ENCODE measurements around the gene DMBT1.

DMBT1 gene

DNA sequence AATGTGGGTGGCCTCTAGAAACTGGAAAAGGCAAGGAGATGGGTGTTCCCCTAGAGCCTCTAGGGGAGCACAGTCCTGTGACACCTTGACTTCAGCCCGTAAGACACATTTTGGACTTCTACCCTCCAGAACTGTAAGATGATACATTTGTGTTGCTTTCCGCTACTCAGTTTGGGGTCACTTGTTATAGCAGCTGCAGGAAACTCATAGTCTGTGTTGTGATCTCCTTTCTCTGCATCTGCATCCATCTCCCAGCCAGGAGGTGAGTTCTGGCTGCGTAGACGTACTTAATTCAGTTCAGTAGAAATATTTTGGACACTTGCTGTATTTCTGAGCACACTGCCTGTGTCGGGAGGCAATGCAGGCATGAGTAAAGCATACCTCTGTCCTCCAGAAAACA lies 29.3 kb upstream of the DMBT1 start:
- ATAC-seq (replicated peaks), result no peak

DNA sequence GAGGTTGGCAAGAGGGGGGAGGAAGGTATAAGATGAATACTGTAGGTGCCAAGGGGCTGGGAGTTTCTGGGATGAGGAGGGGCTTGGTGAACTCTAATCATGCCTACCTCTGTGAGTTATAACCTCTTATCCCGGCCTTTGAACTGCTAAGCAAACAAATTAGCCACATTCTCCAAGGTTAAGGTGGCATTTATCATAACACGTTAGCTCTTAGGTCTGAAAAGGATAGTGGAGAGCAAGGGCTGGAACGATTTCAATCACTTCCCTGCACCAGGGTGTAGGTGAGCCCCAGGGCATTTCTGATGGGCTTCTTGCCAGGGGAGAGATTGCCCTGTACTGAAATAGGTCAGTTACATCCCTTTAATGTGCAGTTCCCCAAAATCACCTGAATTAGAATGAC lies 28.6 kb upstream of the DMBT1 start:
- Mint-ChIP-seq H3K27me3 (peaks cover 0 to 21% of the 10 kb centered on the region in 2 donors), H3K27ac (no peak overlapping the region), H3K4me3 (no peak overlapping the region), H3K4me1 (ENCODE audit: low read depth in 2 of 2) (no peaks in the 10 kb centered on the region), H3K9me3 (no peaks in the 10 kb centered on the region), H3K36me3 (ENCODE audit: insufficient read depth) (no peaks in the 10 kb centered on the region)
- DNase-seq (no peak), ATAC-seq (replicated peaks) (no peak)

More for the DNA sequence above, 29.3 kb upstream of the DMBT1 start:
- no peak overlapping the region for H3K4me3 Mint-ChIP-seq
- no peaks in the 10 kb centered on the region for H3K36me3 Mint-ChIP-seq (ENCODE audit: insufficient read depth)
- H3K27me3 Mint-ChIP-seq, result peaks cover 0 to 16% of the 10 kb centered on the region in 2 donors
- H3K4me1 Mint-ChIP-seq (ENCODE audit: low read depth in 2 of 2), result peaks cover 0 to 4% of the 10 kb centered on the region in 2 donors
- no peak for DNase-seq
- H3K27ac Mint-ChIP-seq, result no peak overlapping the region
- no peaks in the 10 kb centered on the region for H3K9me3 Mint-ChIP-seq

DNA sequence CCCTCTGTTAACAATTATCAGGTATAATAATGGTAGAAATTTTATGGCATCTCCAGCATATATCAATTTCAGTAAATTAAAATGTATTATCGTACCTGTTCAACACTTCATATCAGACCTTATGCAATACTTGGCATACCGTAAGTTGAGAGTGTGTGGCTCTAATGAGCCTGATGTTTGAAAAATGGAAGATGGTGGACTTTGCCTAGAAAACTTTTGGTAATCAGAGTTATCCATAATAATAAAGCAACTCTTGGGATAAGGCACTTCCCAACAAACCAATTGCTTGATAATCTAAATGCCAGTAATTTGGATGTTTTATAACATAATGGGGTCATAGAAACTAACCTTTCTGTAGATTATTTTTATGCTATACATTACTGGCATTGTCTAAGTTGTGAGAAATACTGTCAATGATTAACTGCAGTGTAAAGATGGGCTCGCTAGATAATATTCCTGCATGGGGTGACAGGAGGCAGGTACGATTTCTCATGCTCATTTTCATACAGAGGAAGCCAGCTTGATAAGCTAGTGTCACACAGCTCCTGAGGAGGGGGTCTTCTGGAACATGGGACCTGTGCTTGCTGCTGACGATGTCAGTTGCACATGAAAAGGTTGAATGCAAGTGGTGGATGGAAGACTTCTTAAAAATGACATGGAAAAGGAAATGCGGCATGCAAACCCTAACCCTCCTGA lies 27.8 kb upstream of the DMBT1 start:
- no peak overlapping the region for H3K4me3 Mint-ChIP-seq
- ATAC-seq (replicated peaks) (no peak), DNase-seq (no peak)
- H3K27me3 Mint-ChIP-seq, result peaks cover 0 to 21% of the 10 kb centered on the region in 2 donors
- no peak overlapping the region for H3K27ac Mint-ChIP-seq
- H3K4me1 Mint-ChIP-seq (ENCODE audit: low read depth in 2 of 2), result no peaks in the 10 kb centered on the region
- no peaks in the 10 kb centered on the region for H3K9me3 Mint-ChIP-seq
- H3K36me3 Mint-ChIP-seq (ENCODE audit: insufficient read depth), result no peaks in the 10 kb centered on the region

DNA sequence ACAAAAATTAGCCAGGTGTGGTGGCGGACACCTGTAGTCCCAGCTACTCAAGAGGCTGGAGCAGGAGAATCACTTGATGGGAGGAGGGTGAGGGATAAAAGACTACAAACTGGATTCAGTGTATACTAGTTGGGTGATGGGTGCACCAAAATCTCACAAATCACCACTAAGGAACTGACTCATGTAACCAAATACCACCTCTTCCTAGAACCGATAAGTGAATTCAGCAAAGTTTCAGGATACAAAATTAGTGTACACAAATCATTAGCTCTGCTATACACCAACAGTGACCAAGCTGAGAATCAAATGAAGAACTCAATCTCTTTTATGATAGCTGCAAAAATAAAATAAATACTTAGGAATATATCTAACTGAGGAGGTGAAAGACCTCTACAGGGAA lies 23.0 kb upstream of the DMBT1 start:
- H3K4me1 Mint-ChIP-seq (ENCODE audit: low read depth in 2 of 2), result peaks cover 15 to 21% of the 10 kb centered on the region in 2 donors
- H3K27me3 Mint-ChIP-seq, result peaks cover 0 to 14% of the 10 kb centered on the region in 2 donors
- ATAC-seq (replicated peaks) (no peak), DNase-seq (no peak)
- H3K4me3 Mint-ChIP-seq, result no peak overlapping the region
- H3K36me3 Mint-ChIP-seq (ENCODE audit: insufficient read depth), result no peaks in the 10 kb centered on the region
- no peak overlapping the region for H3K27ac Mint-ChIP-seq
- no peaks in the 10 kb centered on the region for H3K9me3 Mint-ChIP-seq

DNA sequence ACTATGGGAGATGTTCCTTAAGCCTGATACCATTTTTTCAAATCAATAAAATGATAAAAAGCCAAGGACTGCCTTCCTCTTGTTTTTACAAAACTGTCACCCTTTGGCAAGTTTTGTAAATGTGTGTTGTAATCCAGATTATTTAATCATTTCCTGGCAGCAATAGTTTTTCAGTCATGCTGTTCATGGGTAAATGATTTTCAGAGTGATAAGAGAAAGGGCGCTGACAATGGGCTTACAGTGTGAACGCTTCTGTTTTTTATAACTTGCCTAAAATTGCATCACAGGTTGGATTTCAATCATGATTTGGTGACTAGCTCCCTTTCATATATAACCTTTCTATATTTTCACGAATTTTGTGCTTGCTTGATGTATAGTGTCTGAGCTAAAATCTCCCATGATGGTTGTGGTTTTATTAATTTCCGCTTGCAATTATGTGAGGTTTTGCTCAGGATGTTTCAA lies 19.0 kb upstream of the DMBT1 start:
- Mint-ChIP-seq H3K4me1 (ENCODE audit: low read depth in 2 of 2) (peaks cover 34 to 46% of the 10 kb centered on the region in 2 donors), H3K9me3 (no peaks in the 10 kb centered on the region), H3K4me3 (peak overlapping the region; percentile 16 to 46), H3K27me3 (peaks cover 0 to 4% of the 10 kb centered on the region in 2 donors), H3K36me3 (ENCODE audit: insufficient read depth) (no peaks in the 10 kb centered on the region), H3K27ac (peak overlapping the region; percentile 51 to 52)
- DNase-seq, result no peak
- peak; percentile 54 for ATAC-seq (replicated peaks)

DNA sequence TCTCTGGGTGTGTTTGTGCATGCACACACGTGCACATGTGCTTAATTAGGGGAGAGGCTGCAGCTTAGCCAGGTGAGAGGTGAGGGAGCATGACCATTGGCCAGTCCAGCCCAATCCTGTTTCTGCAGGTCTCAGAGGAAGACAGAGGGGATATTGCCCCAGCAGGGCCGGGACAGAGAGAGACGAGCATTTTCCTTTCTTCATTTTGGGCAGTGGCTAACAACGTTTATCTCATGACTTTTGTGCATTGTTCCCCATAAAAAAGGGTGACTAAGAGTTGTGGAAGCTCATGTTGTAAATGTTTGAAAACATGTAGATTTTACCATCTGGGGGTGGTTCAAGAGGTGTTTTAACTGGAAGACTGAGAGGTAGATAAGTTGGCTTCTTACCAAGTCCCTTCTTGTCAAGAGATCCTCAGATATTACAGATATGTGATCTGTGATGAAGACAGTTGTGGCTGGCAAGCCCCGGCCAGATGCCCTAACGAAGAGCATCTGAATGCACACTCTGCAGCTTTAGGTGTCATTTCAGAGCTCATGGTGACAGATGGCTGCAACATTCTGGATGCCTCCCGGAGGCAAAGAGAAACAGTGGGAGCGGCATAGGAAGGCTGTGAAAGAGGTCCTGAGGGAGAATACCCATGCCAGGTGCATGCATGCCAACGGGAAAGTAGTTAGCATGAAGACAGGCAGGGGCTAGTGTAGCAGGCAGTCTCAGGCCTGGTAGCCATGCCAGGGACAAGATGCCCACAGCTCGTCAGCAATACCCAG lies 16.7 kb upstream of the DMBT1 start:
- H3K9me3 Mint-ChIP-seq, result no peaks in the 10 kb centered on the region
- ATAC-seq (replicated peaks) (no peak), DNase-seq (no peak)
- H3K27me3 Mint-ChIP-seq, result no peaks in the 10 kb centered on the region
- peak overlapping the region in 1 of 2 donors; percentile 60 for H3K4me3 Mint-ChIP-seq
- H3K27ac Mint-ChIP-seq, result peak overlapping the region in 1 of 2 donors; percentile 77
- H3K4me1 Mint-ChIP-seq (ENCODE audit: low read depth in 2 of 2), result peaks cover 34 to 46% of the 10 kb centered on the region in 2 donors
- H3K36me3 Mint-ChIP-seq (ENCODE audit: insufficient read depth), result no peaks in the 10 kb centered on the region

DNA sequence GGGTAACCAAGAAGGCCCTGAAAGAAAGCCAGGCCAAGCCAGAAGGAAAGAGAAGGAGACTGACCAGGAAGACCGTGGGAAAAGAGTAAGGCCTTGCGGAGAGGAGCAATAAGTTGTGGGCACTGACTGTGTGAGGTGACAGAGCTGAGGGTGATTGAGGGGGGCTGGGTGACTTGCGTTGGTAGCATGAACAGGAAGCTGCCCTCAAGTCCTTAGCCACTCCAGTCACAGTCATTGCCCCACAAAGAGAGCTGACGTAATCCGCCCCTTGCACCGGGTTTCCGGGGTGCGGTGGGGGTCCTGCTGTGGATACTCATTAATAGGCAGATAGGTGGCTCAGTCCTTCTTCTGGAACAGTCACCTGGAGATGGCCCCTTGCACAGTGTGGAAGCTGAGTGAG lies 16.1 kb upstream of the DMBT1 start:
- DNase-seq, result peak in 2 of 3 experiments; percentile 48
- ATAC-seq (replicated peaks), result peak; percentile 91
- peak overlapping the region in 1 of 2 donors; percentile 60 for H3K4me3 Mint-ChIP-seq
- no peaks in the 10 kb centered on the region for H3K9me3 Mint-ChIP-seq
- peaks cover 32 to 46% of the 10 kb centered on the region in 2 donors for H3K4me1 Mint-ChIP-seq (ENCODE audit: low read depth in 2 of 2)
- no peaks in the 10 kb centered on the region for H3K36me3 Mint-ChIP-seq (ENCODE audit: insufficient read depth)
- no peaks in the 10 kb centered on the region for H3K27me3 Mint-ChIP-seq
- peak overlapping the region; percentile 6 to 77 for H3K27ac Mint-ChIP-seq

DNA sequence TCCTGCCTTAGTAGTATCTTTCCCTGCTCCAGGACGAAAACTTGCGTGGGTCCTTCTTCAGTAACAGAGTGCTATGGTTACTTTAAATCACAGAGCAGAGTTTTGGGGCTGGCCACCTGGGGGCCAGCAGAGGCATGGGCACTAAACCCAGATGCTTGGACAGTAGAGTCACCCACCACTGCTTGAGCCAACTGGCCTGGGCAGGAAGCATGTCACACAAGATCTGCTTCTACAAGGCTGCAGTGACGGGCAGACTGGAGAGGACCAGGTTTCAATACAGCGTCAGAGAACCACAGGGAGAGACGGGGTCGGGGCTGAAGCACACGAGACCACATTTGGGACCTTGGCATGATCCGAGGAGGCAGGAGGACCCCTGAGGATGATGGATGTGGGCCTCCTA lies 14.3 kb upstream of the DMBT1 start:
- Mint-ChIP-seq H3K27me3 (no peaks in the 10 kb centered on the region), H3K4me1 (ENCODE audit: low read depth in 2 of 2) (peaks cover 25 to 42% of the 10 kb centered on the region in 2 donors), H3K9me3 (no peaks in the 10 kb centered on the region), H3K36me3 (ENCODE audit: insufficient read depth) (no peaks in the 10 kb centered on the region), H3K4me3 (no peak overlapping the region), H3K27ac (no peak overlapping the region)
- DNase-seq, result no peak
- ATAC-seq (replicated peaks), result no peak

DNA sequence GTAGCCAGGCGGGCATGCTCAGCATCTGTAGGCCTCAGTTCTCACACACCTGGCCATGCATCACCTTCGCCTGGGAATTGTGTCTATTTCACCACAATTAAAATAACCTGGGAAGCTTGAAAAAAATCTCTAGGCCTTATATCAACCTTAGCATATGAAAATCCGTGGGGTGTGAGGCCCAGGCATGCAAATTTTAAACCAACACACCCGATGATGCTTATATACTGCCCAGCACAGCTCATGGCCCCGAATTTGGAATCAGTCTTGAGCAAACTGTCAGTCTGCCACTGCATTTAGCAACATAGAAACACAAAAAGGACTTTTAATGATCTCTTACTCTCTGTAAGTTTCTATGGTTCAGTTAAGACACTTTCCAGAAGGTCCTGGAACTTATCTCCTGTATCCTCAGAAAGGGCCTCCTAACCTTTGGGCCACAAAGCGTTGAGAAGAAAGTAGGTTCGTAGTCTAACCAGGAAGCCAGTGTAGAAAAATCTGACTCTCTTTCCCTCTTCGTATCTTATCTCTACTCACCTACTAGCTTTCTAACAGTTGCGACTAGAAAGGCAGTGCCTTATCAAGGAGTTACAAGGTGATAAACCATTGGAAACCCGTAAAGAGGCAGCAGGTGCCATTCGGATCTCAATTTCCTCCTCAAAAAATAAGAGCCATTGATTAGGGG lies 12.0 kb upstream of the DMBT1 start:
- H3K4me3 Mint-ChIP-seq, result no peak overlapping the region
- H3K27me3 Mint-ChIP-seq, result no peaks in the 10 kb centered on the region
- no peaks in the 10 kb centered on the region for H3K36me3 Mint-ChIP-seq (ENCODE audit: insufficient read depth)
- DNase-seq, result no peak
- H3K4me1 Mint-ChIP-seq (ENCODE audit: low read depth in 2 of 2), result peaks cover 17 to 34% of the 10 kb centered on the region in 2 donors
- no peaks in the 10 kb centered on the region for H3K9me3 Mint-ChIP-seq
- H3K27ac Mint-ChIP-seq, result peak overlapping the region in 1 of 2 donors; percentile 11
- ATAC-seq (replicated peaks), result no peak

DNA sequence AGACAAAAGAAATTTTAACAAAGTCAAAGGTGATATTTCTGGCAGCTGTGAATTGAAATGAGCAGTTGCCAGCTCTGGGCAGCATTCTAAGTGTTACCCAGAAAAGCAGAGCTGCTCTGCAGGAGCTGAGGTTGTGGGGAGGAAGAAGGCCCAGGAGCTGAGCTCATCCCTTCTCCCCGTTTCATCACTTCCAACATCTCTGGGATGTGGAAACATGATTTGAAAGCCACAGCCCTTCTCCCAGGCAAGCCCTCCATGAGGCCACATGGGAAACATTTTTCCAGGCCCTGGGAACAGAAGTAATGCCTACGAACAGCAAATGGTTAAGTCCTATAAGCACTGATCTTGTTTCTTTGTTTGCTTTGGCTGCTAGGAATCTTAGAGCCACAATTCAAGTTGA lies 10.9 kb upstream of the DMBT1 start:
- no peaks in the 10 kb centered on the region for H3K36me3 Mint-ChIP-seq (ENCODE audit: insufficient read depth)
- H3K27ac Mint-ChIP-seq, result peak overlapping the region; percentile 38 to 61
- ATAC-seq (replicated peaks), result no peak
- no peaks in the 10 kb centered on the region for H3K27me3 Mint-ChIP-seq
- H3K4me1 Mint-ChIP-seq (ENCODE audit: low read depth in 2 of 2), result peaks cover 8 to 24% of the 10 kb centered on the region in 2 donors
- DNase-seq, result no peak
- H3K4me3 Mint-ChIP-seq, result no peak overlapping the region
- no peaks in the 10 kb centered on the region for H3K9me3 Mint-ChIP-seq

DNA sequence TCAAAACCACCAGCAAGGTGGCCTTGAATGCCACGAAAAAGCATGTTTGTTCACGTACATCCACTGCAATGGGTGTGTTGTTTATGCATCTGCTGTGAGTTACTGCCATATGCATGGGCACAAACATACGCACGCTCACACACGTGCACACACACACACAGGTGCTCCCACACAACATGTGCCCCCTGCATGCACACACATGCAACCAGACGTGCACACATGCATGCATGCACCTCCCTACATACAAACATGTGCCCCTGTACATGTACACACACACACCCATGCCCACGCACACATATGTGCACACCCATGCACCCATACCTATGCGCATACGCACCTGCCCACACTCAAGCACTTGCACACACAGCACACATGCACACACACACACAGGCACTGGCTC lies 10.1 kb upstream of the DMBT1 start:
- peaks cover 0 to 2% of the 10 kb centered on the region in 2 donors for H3K27me3 Mint-ChIP-seq
- no peak overlapping the region for H3K27ac Mint-ChIP-seq
- ATAC-seq (replicated peaks) (no peak), DNase-seq (no peak)
- no peaks in the 10 kb centered on the region for H3K9me3 Mint-ChIP-seq
- H3K4me3 Mint-ChIP-seq, result no peak overlapping the region
- H3K4me1 Mint-ChIP-seq (ENCODE audit: low read depth in 2 of 2), result peaks cover 8 to 19% of the 10 kb centered on the region in 2 donors
- H3K36me3 Mint-ChIP-seq (ENCODE audit: insufficient read depth), result no peaks in the 10 kb centered on the region

DNA sequence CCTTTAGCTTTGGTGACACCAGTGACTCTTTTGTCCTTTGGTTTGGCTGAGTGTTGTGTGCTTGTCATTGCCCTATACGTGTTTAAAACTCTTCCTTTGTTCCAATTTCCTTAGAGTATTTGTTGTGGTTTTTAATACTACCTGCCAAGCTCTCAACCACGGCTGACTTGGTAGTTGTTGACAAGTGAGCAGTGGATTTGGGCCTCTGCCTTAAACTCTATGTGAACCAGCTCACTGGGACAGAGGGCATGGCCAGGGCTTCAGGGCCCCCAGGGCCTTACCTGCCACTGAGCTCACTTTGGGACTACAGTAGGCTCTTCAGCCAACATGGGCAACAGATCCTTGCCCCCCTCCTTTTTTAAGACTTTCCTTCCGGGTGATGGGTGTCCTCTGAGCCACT lies 9.6 kb upstream of the DMBT1 start:
- Mint-ChIP-seq H3K4me1 (ENCODE audit: low read depth in 2 of 2) (peaks cover 8 to 19% of the 10 kb centered on the region in 2 donors), H3K36me3 (ENCODE audit: insufficient read depth) (no peaks in the 10 kb centered on the region), H3K4me3 (peak overlapping the region in 1 of 2 donors; percentile 55), H3K27me3 (peaks cover 3 to 6% of the 10 kb centered on the region in 2 donors), H3K27ac (peak overlapping the region; percentile 55 to 56), H3K9me3 (no peaks in the 10 kb centered on the region)
- DNase-seq (no peak), ATAC-seq (replicated peaks) (peak; percentile 48)

DNA sequence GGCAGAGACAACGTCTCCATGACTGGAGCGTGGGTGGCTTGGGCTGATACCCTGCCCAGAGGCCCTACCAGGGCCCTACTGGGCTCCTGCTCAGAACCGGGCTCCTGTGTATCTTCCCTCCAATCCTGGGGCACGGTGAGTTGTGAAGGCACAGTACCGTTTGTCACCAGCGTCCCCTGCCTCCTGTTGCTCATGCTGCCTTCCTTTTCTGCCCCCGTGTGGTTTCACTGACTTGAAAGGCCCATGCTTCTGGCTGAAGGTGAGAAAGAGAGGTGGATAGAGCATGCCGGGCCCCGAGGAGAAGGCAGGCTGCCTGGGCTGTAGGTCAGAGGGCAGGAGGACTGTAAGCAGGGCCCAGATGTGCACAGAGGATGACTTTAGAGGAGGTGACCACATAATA lies 9.1 kb upstream of the DMBT1 start:
- ATAC-seq (replicated peaks), result peak; percentile 91
- H3K9me3 Mint-ChIP-seq, result no peaks in the 10 kb centered on the region
- peak overlapping the region in 1 of 2 donors; percentile 55 for H3K4me3 Mint-ChIP-seq

More for the DNA sequence above, 9.1 kb upstream of the DMBT1 start:
- Mint-ChIP-seq H3K27me3 (peaks cover 7 to 11% of the 10 kb centered on the region in 2 donors), H3K4me1 (ENCODE audit: low read depth in 2 of 2) (peaks cover 8 to 23% of the 10 kb centered on the region in 2 donors), H3K36me3 (ENCODE audit: insufficient read depth) (no peaks in the 10 kb centered on the region), H3K27ac (peak overlapping the region in 1 of 2 donors; percentile 56)
- peak; percentile 29 to 37 (median 29) for DNase-seq
